Measurements from ENCODE around the gene NLGN1. TPM values are rescaled to one million over a fixed set of nuclear protein-coding genes. Genes with fewer than 3 reads are reported as not detected.

NLGN1 gene
- total and polyA plus RNA-seq, 2 of the 13 experiments (the other 11 are each of a cell fraction or from before 2014, with no cell fraction given) = not detected

DNA sequence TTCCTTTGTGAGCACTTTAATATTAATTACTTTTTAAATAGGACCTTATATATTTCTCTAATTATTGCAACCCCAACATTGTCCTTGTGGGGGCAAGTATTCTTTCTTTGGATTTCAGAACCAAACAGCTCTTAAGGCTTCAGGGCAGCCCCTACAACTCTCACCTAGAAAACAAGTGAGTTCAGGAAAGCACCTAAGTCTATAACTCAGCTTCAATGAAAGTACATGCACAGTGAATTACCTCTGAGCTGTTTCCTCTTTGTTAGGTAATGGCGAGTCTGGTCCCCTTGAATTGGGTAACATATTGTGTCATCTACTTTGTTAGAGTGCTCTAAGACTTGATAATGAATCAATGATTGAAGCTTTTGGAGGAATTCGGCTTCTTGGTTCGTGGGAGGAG, 545.7 kb downstream of the NLGN1 start:
- CTCF ChIA-PET (ENCODE audit: low intra/inter-chr PET ratio, low total read pairs) = no interaction called here
- 0% methylated on average over 3 of the region's 3 CpGs for WGBS (ENCODE audit: low lambda C conversion rate)
- in situ Hi-C loops (cut with HindIII; ENCODE audit: extremely low pct_ligation_motif_present, low pct_unique_long_range_greater_than_20kb) (no loop called here), intact Hi-C loops (cut with micrococcal nuclease; ENCODE audit: unreplicated experiment) (no loop called here)
- POLR2A ChIA-PET = no interaction called here
- Histone ChIP-seq H3K79me2 (ENCODE audit: insufficient read depth, low read length) (no peaks in the 10 kb centered on the region), H4K20me1 (ENCODE audit: insufficient read depth, low read length) (no peaks in the 10 kb centered on the region), H2AFZ (ENCODE audit: low read length) (no peak overlapping the region), H3K27me3 (ENCODE audit: control insufficient read depth in 1 of 2, insufficient read depth in 2 of 2, low read length in 2 of 2) (no peaks in the 10 kb centered on the region), H3K27ac (ENCODE audit: extremely low read length, insufficient read depth, low read length) (no peak overlapping the region), H3K4me3 (replicated peaks in 1 of 3; ENCODE audit: insufficient read depth in 1 of 3, low read depth in 2 of 3, low read length in 3 of 3) (no peak overlapping the region), H3K4me1 (ENCODE audit: insufficient read depth, low read length) (0 out of 2 replicates have a peak, but pooled peaks cover 3% of the 10 kb centered on the region), H3K9me3 (ENCODE audit: low read length) (no peaks in the 10 kb centered on the region), H3K36me3 (replicated peaks in 1 of 2; ENCODE audit: control insufficient read depth in 1 of 2, insufficient read depth in 2 of 2, low read length in 2 of 2) (no peaks in the 10 kb centered on the region), H3K9ac (ENCODE audit: insufficient read depth, low read depth, low read length) (no peak overlapping the region), H3K4me2 (ENCODE audit: low read depth, low read length) (no peak overlapping the region)
- BruUV-seq (replicated peaks) = no TSS peak
- TF ChIP-seq CCDC6 (CRISPR knock-in tag; IDR thresholded peaks at IDR 0.05) (no peak), ZNF260 (CRISPR knock-in tag; IDR thresholded peaks at IDR 0.05; ENCODE audit: borderline replicate concordance, low read depth) (no peak), ZNF331 (CRISPR knock-in tag; IDR thresholded peaks at IDR 0.05) (no peak), ZNF136 (CRISPR knock-in tag; IDR thresholded peaks at IDR 0.05; ENCODE audit: low read depth) (no peak), YEATS4 (CRISPR knock-in tag; IDR thresholded peaks at IDR 0.05; ENCODE audit: borderline replicate concordance) (no peak), CHD2 (IDR thresholded peaks at IDR 0.05; ENCODE audit: low read depth, low read length) (no peak), ZNF766 (CRISPR knock-in tag; IDR thresholded peaks at IDR 0.05; ENCODE audit: borderline replicate concordance) (no peak), MED1 (CRISPR knock-in tag; IDR thresholded peaks at IDR 0.05) (no peak), SIN3B (IDR thresholded peaks at IDR 0.05; ENCODE audit: low read length) (no peak), MED8 (CRISPR knock-in tag; IDR thresholded peaks at IDR 0.05; ENCODE audit: insufficient replicate concordance) (no peak), ZNF569 (CRISPR knock-in tag; IDR thresholded peaks at IDR 0.05; ENCODE audit: borderline replicate concordance) (no peak), HBP1 (CRISPR knock-in tag; IDR thresholded peaks at IDR 0.05; ENCODE audit: low read depth) (no peak), GTF3A (CRISPR knock-in tag; conservative IDR thresholded peaks at IDR 0.05) (no peak), ZNF660 (CRISPR knock-in tag; IDR thresholded peaks at IDR 0.05; ENCODE audit: borderline replicate concordance, low read depth) (no peak), SMAD9 (CRISPR knock-in tag; IDR thresholded peaks at IDR 0.05) (no peak), NFKB2 (CRISPR knock-in tag; IDR thresholded peaks at IDR 0.05; ENCODE audit: borderline replicate concordance) (no peak)
- TF ChIP-seq, protein P1, sequence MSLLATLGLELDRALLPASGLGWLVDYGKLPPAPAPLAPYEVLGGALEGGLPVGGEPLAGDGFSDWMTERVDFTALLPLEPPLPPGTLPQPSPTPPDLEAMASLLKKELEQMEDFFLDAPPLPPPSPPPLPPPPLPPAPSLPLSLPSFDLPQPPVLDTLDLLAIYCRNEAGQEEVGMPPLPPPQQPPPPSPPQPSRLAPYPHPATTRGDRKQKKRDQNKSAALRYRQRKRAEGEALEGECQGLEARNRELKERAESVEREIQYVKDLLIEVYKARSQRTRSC (CRISPR knock-in tag; IDR thresholded peaks at IDR 0.05; ENCODE audit: low read depth) = no peak
- TF ChIP-seq, protein P2, sequence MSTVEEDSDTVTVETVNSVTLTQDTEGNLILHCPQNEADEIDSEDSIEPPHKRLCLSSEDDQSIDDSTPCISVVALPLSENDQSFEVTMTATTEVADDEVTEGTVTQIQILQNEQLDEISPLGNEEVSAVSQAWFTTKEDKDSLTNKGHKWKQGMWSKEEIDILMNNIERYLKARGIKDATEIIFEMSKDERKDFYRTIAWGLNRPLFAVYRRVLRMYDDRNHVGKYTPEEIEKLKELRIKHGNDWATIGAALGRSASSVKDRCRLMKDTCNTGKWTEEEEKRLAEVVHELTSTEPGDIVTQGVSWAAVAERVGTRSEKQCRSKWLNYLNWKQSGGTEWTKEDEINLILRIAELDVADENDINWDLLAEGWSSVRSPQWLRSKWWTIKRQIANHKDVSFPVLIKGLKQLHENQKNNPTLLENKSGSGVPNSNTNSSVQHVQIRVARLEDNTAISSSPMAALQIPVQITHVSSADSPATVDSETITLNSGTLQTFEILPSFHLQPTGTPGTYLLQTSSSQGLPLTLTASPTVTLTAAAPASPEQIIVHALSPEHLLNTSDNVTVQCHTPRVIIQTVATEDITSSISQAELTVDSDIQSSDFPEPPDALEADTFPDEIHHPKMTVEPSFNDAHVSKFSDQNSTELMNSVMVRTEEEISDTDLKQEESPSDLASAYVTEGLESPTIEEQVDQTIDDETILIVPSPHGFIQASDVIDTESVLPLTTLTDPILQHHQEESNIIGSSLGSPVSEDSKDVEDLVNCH (CRISPR knock-in tag; IDR thresholded peaks at IDR 0.05) = no peak
- no peak for DNase-seq (ENCODE audit: low spot score)
- no peak for ATAC-seq
- FAIRE-seq = no peak
